Frontal cortex (tissue), 4 donors: ENCODE measurements around the gene CHRDL1. TPM values are rescaled to one million over a fixed set of nuclear protein-coding genes. Genes with fewer than 3 reads are reported as not detected.
"Not testable (repeated sequence)": the region's sequence is repeated elsewhere in the genome, so short reads cannot be mapped to it uniquely, and the experiment has no call there.

Experiments
- DNase-seq, 2 donors: peaks; one replicate each; pipeline ENCODE4 v3.0.0; 2012; ENCODE audit warnings: low spot score in 2 of 2
- FAIRE-seq: peaks from 2 replicates; lab custom pipeline; 2012; peaks lifted over from hg19 to GRCh38; lab: Jason Lieb, UNC
- total RNA-seq: library from RNA; depleted of rRNA; stranded (reverse); fragments of >200 nt; gene quantifications from one replicate; pipeline ENCODE4 v1.2.3, GENCODE V29; 2014
- donor health status: control.
- donor health status: control.
- donor health status: control.

CHRDL1 gene
- total RNA-seq, 1 donor from 2014 or later: 23.2 TPM

- DNase-seq: no peak
- no peak for FAIRE-seq
Measured at GRCh38 chrX:110669572-110669971, 126.0 kb downstream of the CHRDL1 start.

GRCh38 chrX:110667706-110668105, 127.9 kb downstream of the CHRDL1 start:
- no peak for DNase-seq
- no peak for FAIRE-seq

- DNase-seq (no peak), FAIRE-seq (no peak)
Measured at GRCh38 chrX:110665223-110666002, 130.2 kb downstream of the CHRDL1 start.

- no peak for FAIRE-seq
- DNase-seq: no peak
Measured at GRCh38 chrX:110657073-110657472, 138.5 kb downstream of the CHRDL1 start.

GRCh38 chrX:110654280-110654679, 141.3 kb downstream of the CHRDL1 start:
- not testable (repeated sequence) for FAIRE-seq, DNase-seq

GRCh38 chrX:110646386-110646785, 149.2 kb downstream of the CHRDL1 start:
- no peak for DNase-seq
- FAIRE-seq: no peak
